HepG2 (cell line): ENCODE measurements around the gene ATP8A2.

ENCODE experiments used
- ATF2 ChIP-seq: sonication (generic); formaldehyde crosslinking; IDR thresholded peaks from 2 replicates; pipeline ENCODE4 v1.4.0; 2020; ENCODE audit warnings: missing genetic modification reagents
- CTCF ChIP-seq: sonication (generic); formaldehyde crosslinking; IDR thresholded peaks from 2 replicates; pipeline ENCODE4 v1.5.0; 2020; ENCODE audit warnings: mild to moderate bottlenecking, missing genetic modification reagents, moderate library complexity
- HMG20A ChIP-seq: IDR thresholded peaks from 2 replicates; pipeline ENCODE4 v1.6.1; 2016; ENCODE audit warnings: borderline replicate concordance
- MEIS2 ChIP-seq: sonication (generic); formaldehyde crosslinking; IDR thresholded peaks from 2 replicates; pipeline ENCODE4 v1.9.0; 2021; ENCODE audit warnings: mild to moderate bottlenecking, missing genetic modification reagents
- NFIB ChIP-seq: sonication (generic); formaldehyde crosslinking; IDR thresholded peaks from 2 replicates; pipeline ENCODE4 v1.9.0; 2021; ENCODE audit warnings: missing genetic modification reagents, mild to moderate bottlenecking, borderline replicate concordance
- PRDM15 ChIP-seq: sonication (generic); formaldehyde crosslinking; IDR thresholded peaks from 2 replicates; pipeline ENCODE4 v1.4.0; 2020; ENCODE audit warnings: missing genetic modification reagents
- RAD21 ChIP-seq: fragments of 450-650 bp; formaldehyde crosslinking; IDR thresholded peaks from 2 replicates; pipeline ENCODE4 v1.5.0; 2020; ENCODE audit warnings: mild to moderate bottlenecking
- SMC3 ChIP-seq: IDR thresholded peaks from 2 replicates; pipeline ENCODE4 v1.6.1; 2011; ENCODE audit warnings: low read length, improper control_type of control experiment
- TGIF2 ChIP-seq: IDR thresholded peaks from 2 replicates; pipeline ENCODE4 v1.6.1; 2016; ENCODE audit warnings: control low read depth, missing compliant biosample characterization
- ZBTB43 ChIP-seq: sonication (generic); formaldehyde crosslinking; conservative IDR thresholded peaks from 2 replicates; pipeline ENCODE4 v1.4.0; 2020; ENCODE audit warnings: missing genetic modification reagents
- ZNF770 ChIP-seq: sonication (generic); formaldehyde crosslinking; IDR thresholded peaks from 2 replicates; pipeline ENCODE4 v1.5.0; 2020; ENCODE audit warnings: mild to moderate bottlenecking, missing genetic modification reagents
- ZNF788 ChIP-seq: sonication (generic); formaldehyde crosslinking; IDR thresholded peaks from 2 replicates; pipeline ENCODE4 v1.5.0; 2020; ENCODE audit warnings: mild to moderate bottlenecking, missing genetic modification reagents, borderline replicate concordance

- TF ChIP-seq TGIF2 (CRISPR knock-in tag): no peak
- TF ChIP-seq CTCF (CRISPR knock-in tag): no peak
- no peak for TF ChIP-seq SMC3
- TF ChIP-seq PRDM15 (CRISPR knock-in tag): no peak
- no peak for TF ChIP-seq RAD21 (CRISPR knock-in tag)
- TF ChIP-seq MEIS2 (CRISPR knock-in tag): no peak
- TF ChIP-seq ZNF770 (CRISPR knock-in tag): no peak
- no peak for TF ChIP-seq ZBTB43 (CRISPR knock-in tag)
- no peak for TF ChIP-seq ZNF788 (CRISPR knock-in tag)
- no peak for TF ChIP-seq NFIB (CRISPR knock-in tag)
- no peak for TF ChIP-seq HMG20A (CRISPR knock-in tag)
- TF ChIP-seq ATF2 (CRISPR knock-in tag): no peak
These were observed 122.3 kb downstream of the ATP8A2 start for GRCh38 chr13:25493931-25494640.
